Mucosa of descending colon (tissue), 3 donors: ENCODE results near the gene ANKRD44. TPM values are rescaled to one million over a fixed set of nuclear protein-coding genes. Genes with fewer than 3 reads are reported as not detected.

Source experiments
- ATAC-seq: fragments of 200-7000 bp; cut with Tn5 transposase; one replicate; pipeline ENCODE4 v1.9.1; 2020; ENCODE audit warnings: mild to moderate bottlenecking, moderate library complexity
- DNase-seq, 3 donors: peaks; one replicate each; pipeline ENCODE4 v3.0.0-alpha.2; 2020
- H3K36me3 ChIP-seq: fragments of 200-600 bp; one replicate; pipeline ENCODE4 v1.8.0; 2021; ENCODE audit warnings: low read depth, mild to moderate bottlenecking
- H3K4me1 ChIP-seq: fragments of 200-600 bp; one replicate; pipeline ENCODE4 v1.8.0; 2021; ENCODE audit warnings: low read depth, mild to moderate bottlenecking
- H3K4me3 ChIP-seq: fragments of 200-600 bp; one replicate; pipeline ENCODE4 v1.8.0; 2021; ENCODE audit warnings: mild to moderate bottlenecking
- H3K9me3 ChIP-seq: fragments of 200-600 bp; one replicate; pipeline ENCODE4 v1.8.0; 2021; ENCODE audit warnings: mild to moderate bottlenecking
- intact Hi-C, 2 donors: fragments of 100-400 bp; cut with DNase I in 1 of 2; cut with micrococcal nuclease in 1 of 2; formaldehyde crosslinking; loops; one replicate each; pipeline versions ENCODE4 v1.11.0 to v1.11.1; 2022; cut with DNase I, micrococcal nuclease
- total RNA-seq, 3 donors: library from RNA; stranded (reverse); fragmentation: NEBNext Ultra II Directional in 2 of 3; extraction: Animal tissue kit (Norgen Biotek cat#: 25700) in 2 of 3; gene quantifications; one replicate each; pipeline versions ENCODE4 v1.2.1 to v1.2.4, GENCODE V29; 2021 to 2023
- TF ChIP-seq, protein P1 (sequence below): fragments of 200-600 bp; IDR thresholded peaks from one replicate; pipeline ENCODE4 v1.8.0; 2022; ENCODE audit warnings: antibody characterized with exemption, mild to moderate bottlenecking
- donor health status: DM: no; HTN: no; CAD: no; lungs with moderate emphysema.
- donor health status: DM: no; HTN: no; CAD: no.
- donor health status: DM: no; HTN: yes; CAD: no.

The ANKRD44 gene
- total RNA-seq, 3 donors from 2014 or later = 9.7 to 25.7 (median 13.7) TPM

DNA sequence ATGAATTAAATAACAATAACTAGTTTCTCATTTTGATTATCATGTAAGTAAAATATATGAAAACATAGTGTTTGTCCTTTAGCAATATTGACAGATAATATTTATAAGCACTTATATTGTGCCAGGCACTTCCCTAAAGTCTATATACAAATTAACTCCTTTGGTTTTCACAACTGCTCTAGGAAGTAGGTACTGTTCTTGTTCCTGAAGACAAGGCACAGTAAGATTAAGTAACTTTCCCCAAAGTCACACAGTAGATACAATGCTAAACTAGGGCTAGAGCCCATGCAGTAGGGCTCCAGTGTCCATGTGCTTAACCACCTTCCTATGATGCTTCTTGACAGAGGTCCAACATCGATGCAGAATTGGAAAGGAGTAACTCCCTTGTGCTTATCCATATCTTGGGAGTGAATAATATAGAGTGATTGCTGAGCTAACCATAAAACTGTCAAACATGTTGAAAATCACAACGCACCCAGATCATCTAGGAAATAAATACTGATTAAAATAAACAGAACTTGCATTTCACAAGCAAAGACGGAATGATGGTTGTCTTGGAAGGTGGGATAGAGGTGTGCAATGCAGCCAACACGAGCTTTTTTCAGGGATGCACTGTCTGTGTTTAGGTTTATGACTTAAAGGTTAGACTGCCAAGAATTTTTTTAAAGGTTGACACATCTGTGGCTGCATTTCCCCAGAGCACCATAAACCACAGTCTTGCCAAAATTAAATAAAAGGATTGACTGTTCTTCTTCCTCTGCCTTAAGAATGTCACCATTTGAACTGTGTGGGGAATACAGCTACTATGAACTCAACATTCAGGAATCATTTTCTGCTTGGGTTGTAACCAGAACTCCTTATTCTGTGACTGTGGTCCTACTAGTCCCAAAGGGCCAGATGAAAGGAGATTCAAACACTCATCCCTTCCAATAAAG is 80.8 kb downstream of the ANKRD44 start:
- DNase-seq (no peak), ATAC-seq (peak; percentile 59)
- Histone ChIP-seq H3K9me3 (no peaks in the 10 kb centered on the region), H3K36me3 (no peaks in the 10 kb centered on the region), H3K4me1 (no peaks in the 10 kb centered on the region), H3K4me3 (no peak overlapping the region)
- TF ChIP-seq, protein P1, sequence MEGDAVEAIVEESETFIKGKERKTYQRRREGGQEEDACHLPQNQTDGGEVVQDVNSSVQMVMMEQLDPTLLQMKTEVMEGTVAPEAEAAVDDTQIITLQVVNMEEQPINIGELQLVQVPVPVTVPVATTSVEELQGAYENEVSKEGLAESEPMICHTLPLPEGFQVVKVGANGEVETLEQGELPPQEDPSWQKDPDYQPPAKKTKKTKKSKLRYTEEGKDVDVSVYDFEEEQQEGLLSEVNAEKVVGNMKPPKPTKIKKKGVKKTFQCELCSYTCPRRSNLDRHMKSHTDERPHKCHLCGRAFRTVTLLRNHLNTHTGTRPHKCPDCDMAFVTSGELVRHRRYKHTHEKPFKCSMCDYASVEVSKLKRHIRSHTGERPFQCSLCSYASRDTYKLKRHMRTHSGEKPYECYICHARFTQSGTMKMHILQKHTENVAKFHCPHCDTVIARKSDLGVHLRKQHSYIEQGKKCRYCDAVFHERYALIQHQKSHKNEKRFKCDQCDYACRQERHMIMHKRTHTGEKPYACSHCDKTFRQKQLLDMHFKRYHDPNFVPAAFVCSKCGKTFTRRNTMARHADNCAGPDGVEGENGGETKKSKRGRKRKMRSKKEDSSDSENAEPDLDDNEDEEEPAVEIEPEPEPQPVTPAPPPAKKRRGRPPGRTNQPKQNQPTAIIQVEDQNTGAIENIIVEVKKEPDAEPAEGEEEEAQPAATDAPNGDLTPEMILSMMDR = no peak
- intact Hi-C loops = no loop called here

DNA sequence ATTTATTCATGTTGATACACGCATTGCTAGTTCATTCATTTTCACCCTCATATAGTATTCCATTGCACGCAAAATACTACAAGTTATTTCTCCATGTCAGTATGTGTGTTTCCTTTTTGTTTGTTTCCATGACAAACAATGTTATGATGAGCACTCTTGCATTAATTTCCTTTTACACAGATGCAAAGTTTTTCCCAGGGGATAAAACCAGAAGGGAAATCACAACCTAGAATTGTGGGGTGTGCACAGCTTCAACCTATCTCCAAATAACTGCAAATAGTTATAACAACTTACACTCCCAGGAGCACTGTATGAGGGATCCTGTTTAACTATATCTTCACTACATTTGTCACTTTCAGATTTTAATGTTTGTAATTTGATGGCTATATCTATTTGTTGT is 87.1 kb downstream of the ANKRD44 start:
- H3K9me3 ChIP-seq = no peaks in the 10 kb centered on the region
- peaks cover under 1% of the 10 kb centered on the region for H3K4me1 ChIP-seq
- ATAC-seq = no peak
- DNase-seq = no peak
- TF ChIP-seq, protein P1 = no peak
- H3K4me3 ChIP-seq = no peak overlapping the region
- no peaks in the 10 kb centered on the region for H3K36me3 ChIP-seq
- intact Hi-C loops = no loop called here

DNA sequence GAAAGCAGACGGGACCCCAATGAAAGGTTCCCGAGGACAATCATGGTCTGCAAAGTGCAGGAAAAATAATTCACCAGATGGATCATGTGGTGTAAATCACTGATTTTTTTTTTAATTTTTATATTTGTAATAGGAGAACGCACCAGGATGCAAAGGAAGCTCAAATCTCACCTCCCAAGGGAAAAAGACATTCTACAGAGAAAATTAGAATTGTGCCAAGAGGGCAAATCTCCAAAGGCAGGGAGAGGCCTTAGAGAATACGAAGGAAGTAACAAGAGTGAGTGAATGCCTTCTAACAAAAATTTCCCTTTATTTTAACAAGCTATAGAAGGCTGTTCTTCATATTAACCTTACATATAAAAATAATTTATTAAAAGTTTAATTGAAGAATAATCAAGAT is 90.9 kb downstream of the ANKRD44 start:
- no peaks in the 10 kb centered on the region for H3K36me3 ChIP-seq
- intact Hi-C loops = no loop called here
- H3K4me1 ChIP-seq = peaks cover 8% of the 10 kb centered on the region
- H3K9me3 ChIP-seq = no peaks in the 10 kb centered on the region
- DNase-seq (no peak), ATAC-seq (no peak)
- TF ChIP-seq, protein P1 = no peak
- H3K4me3 ChIP-seq = no peak overlapping the region

DNA sequence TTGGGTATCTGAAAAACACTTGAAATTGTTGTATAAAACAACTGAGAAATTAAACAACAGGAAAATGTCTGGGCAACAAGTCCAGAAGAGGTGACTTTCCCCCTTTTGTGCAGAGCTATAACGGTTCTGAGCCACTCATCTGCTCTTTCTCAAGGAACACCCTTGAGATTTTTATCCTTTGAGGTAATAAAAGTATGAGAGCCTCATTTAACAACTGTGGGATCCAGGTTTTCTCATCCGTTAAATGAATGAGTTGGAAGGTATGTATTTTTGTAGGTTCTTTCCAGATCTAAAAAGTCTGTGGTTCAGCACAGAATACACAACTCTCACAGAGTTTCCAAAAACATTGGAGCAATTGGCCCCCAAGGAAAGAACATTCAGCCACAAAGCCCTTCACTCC is 93.0 kb downstream of the ANKRD44 start:
- Histone ChIP-seq H3K4me3 (no peak overlapping the region), H3K36me3 (no peaks in the 10 kb centered on the region), H3K4me1 (peaks cover 8% of the 10 kb centered on the region), H3K9me3 (no peaks in the 10 kb centered on the region)
- intact Hi-C loops = no loop called here
- ATAC-seq (no peak), DNase-seq (no peak)
- TF ChIP-seq, protein P1 = no peak

DNA sequence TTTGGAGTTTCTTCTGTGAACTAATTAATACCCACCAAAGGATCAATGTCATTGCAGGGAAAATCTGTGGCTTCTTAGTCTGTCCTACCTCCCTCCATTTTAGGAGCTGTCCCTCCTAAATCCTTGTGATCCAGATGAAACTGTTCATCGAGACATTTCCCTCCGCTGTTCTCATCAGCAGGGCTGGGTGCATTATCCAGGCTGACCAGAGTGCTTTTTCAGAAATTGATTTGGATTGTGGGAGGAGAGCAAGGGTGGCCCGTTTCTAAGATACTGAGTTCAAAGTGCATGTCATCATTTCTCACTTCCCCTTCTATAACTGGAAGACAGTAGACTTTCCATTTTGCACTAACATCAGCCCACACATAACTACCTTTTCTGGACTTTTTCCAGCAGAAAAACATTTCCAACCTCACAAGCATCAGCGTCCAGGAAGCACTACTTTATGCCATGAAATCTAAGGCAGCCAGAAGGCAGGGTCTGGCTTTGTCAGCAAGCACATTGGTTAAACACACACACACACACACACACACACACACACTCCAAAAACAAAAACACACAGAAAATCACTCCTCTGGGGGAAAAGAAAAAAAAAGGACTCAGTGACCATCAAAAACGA is 94.1 kb downstream of the ANKRD44 start:
- H3K36me3 ChIP-seq = no peaks in the 10 kb centered on the region
- intact Hi-C loops = no loop called here
- no peak overlapping the region for H3K4me3 ChIP-seq
- H3K4me1 ChIP-seq = peaks cover 14% of the 10 kb centered on the region
- no peaks in the 10 kb centered on the region for H3K9me3 ChIP-seq
- DNase-seq (no peak), ATAC-seq (peak; percentile 53)
- TF ChIP-seq, protein P1 = no peak
